HG02588 (cell line): ENCODE measurements around the gene PCP4L1.
"Not testable (repeated sequence)": the region's sequence is repeated elsewhere in the genome, so short reads cannot be mapped to it uniquely, and the experiment has no call there.

Source experiments
- ATAC-seq: cut with Tn5 transposase; IDR thresholded peaks from one replicate; pipeline ENCODE4 v1.9.1; 2021; ENCODE audit warnings: mild to moderate bottlenecking, moderate library complexity; ENCODE audit not compliant: unreplicated experiment

The PCP4L1 gene

DNA sequence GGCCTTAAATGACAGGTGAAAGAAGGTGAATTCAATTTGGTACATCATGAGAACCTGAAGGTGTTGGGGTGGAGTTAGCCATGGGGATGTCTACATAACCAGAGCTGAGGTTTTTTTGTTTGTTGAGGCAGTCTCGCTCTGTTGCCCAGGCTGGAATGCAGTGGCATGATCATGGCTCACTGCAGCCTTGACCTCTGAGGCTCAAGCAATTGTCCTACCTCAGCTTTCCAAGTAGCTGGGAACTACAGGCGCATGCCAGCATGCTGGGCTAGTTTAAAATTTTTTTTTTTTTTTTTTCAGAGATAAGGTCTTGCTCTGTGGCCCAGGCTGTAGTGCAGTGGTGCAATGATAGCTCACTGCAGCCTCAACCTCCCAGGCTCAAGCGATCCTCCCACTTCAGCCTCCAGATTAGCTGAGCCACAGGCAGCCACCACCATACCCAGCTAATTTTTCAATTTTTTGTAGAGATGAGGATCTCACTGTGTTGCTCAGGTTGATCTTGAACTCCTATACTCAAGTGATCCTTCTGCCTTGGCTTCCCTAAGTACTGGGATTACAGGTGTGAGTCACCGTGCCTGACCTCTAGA is 53.1 kb downstream of the PCP4L1 start:
- ATAC-seq, result no peak

DNA sequence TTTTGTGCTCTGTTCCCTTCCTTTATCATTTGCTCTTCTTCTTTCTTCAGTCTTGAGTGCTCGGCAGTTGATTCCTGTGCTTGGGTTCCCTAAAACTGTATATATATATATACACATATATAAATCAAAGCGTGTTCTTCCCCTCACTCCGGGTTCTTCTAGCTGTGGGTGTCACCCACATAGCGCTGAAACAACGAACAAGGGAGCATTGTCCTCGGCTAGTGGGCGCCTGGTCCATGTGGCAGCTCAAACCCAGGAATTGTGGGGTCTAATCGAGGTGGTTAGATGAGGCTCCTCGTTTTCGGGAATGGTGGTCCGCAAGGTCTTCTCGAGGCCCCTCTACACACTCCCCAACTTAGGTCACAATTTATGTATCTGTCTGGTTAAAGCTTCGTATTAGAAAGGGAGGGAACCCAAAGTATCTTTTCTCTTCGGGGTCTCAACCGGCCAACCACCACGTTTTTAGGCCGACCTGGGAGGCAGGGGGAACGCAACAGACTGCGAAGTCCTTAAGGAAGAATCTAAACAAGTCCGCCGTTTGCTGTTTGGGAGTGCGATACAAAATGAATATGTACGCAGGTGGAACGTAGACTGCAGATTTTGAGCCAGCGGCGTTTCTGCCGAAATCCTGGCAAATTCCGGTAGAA is 55.1 kb downstream of the PCP4L1 start:
- ATAC-seq, result no peak

DNA sequence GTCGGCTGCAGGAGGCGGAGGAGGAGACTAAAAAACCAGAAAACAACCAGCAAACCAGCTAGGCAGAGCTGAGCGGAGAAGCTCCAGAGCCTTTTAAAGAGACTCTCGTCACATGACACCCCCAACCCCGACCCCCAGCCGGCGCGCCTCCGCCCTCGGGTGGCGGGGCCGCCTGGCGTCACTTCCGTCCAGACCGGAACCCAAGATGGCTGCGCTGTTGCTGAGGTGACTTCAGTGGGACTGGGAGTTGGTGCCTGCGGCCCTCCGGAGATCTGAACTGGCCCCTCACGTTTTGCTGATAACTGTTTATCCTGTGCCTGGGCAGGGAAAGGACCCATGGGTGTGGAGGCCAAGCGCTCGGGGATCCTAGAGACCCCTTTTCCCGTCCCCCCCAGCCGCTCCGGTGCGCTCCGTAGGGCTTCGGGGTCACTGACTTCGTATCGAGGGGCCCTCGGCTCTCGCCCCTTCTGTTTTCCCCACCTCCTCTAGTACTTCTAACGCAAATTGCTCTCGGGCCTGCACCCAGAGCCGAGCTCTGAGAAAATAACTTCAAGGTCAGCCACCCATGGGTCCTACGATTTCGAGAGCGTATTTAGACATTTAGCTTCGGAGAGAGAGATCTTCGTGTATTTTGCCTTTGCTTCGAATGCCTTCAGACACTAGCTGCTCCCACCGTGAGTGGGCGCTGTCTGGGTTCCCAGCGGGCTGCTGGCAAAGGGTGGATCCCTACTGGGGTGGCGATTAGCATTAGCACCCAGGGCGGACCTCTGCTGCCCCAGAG is 55.8 kb downstream of the PCP4L1 start, which contains the start of gene SDHC:
Gene SDHC, plus strand, starts transcription at position 181 of the 781 bp plus-strand sequence. Its CDS starts 25 bp downstream, at position 206.
- ATAC-seq, result peak; percentile 92

DNA sequence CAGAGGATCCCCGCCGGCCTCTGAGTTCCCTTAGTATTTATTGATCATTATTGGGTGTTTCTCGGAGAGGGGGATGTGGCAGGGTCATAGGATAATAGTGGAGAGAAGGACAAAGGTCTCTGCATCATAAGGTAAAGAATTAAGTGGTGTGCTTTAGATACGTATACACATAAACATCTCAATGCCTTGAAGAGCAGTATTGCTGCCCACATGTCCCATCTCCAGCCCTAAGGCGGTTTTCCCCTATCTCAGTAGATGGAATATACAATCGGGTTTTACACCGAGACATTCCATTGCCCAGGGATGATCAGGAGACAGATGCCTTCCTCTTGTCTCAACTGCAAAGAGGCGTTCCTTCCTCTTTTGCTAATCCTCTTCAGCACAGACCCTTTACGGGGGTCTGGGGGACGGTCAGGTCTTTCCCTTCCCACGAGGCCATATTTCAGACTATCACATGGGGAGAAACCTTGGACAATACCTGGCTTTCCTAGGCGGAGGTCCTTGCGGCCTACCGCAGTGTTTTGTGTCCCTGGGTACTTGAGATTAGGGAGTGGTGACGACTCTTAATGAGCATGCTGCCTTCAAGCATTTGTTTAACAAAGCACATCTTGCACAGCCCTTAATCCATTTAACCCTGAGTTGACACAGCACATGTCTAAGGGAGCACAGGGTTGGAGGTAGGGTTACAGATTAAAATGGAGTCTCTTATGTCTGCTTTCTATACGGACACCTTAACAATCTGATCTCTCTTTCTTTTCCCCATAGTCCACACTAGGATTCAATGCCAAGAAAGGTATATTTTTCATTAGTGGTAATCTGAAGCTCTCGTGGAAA is 57.5 kb downstream of the PCP4L1 start:
- ATAC-seq, result not testable (repeated sequence)

DNA sequence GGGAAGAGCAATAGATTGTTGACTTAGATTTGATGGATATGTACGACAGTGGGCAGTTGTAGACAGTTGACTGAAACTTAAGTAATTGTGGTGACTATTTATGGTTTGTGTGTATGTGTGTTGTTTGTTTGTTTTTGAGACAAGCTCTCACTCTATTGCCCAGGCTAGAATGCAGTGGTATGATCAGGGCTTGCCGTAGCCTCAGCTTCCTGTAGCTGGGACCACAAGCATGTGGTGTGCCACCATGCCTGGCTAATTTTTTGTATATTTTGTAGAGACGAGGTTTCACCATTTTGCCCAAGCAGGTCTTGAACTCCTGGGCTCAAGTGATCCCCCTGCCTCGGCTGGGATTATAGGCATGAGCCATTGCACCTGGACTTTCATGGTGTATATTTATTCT is 65.5 kb downstream of the PCP4L1 start:
- no peak for ATAC-seq

DNA sequence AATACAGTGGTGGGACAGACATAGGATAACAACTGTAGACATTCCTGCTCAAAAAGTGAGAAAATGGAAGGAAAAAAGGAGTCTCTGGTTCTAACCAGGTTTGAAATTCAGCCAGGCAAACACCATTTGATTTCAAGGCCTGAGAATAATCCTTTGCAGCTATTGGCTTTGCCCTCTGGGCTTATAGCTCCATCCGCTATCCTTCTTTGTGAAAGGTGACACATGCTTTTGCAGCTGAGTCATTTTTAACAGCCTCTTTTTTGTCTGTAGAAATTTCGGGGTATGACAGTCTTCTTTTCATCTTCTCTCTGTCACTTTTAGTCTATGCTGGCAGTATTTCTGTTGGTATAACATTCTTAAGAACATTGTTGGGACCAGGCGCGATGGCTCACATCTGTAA is 71.8 kb downstream of the PCP4L1 start:
- no peak for ATAC-seq

DNA sequence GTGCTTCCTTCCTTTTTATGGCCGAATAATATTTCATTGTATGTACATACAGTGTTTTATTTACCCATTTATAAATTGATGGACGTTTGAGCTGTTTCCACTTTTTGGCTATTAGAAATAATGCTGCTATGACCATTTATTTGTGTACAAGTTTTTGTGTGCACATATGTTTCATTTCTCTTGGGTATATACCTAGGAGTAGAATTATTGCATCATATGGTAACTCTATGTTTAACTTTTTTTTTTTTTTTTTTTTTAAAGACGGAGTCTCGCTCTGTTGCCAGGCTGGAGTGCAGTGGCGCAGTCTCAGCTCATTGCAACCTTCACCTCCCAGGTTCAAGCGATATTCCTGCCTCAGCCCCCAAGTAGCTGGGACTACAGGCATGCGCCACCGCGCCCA is 74.6 kb downstream of the PCP4L1 start:
- no peak for ATAC-seq
